ENCODE results near the gene OCIAD2. TPM values are rescaled to one million over a fixed set of nuclear protein-coding genes. Genes with fewer than 3 reads are reported as not detected.

Gene OCIAD2
- total RNA-seq, 1 donor: 9.5 TPM

- no peak overlapping the region for H3K4me3 ChIP-seq (ENCODE audit: low read depth, low read length)
- DNase-seq (ENCODE audit: low read depth): no peak
- TF ChIP-seq CTCF (IDR thresholded peaks at IDR 0.05; ENCODE audit: insufficient read depth, low read depth, low read length): peak; percentile 24
These were observed 38.2 kb upstream of the OCIAD2 start for GRCh38 chr4:48944756-48945241.

GRCh38 chr4:48944252-48944651, 37.7 kb upstream of the OCIAD2 start:
- no peak overlapping the region for H3K4me3 ChIP-seq (ENCODE audit: low read depth, low read length)
- TF ChIP-seq CTCF (IDR thresholded peaks at IDR 0.05; ENCODE audit: insufficient read depth, low read depth, low read length): no peak
- no peak for DNase-seq (ENCODE audit: low read depth)

GRCh38 chr4:48943387-48943786, 36.8 kb upstream of the OCIAD2 start:
- no peak for DNase-seq (ENCODE audit: low read depth)
- H3K4me3 ChIP-seq (ENCODE audit: low read depth, low read length): no peak overlapping the region
- TF ChIP-seq CTCF (IDR thresholded peaks at IDR 0.05; ENCODE audit: insufficient read depth, low read depth, low read length): peak; percentile 8

GRCh38 chr4:48939785-48940184, 33.2 kb upstream of the OCIAD2 start:
- DNase-seq (ENCODE audit: low read depth): peak; percentile 53
- H3K4me3 ChIP-seq (ENCODE audit: low read depth, low read length): no peak overlapping the region
- no peak for TF ChIP-seq CTCF (IDR thresholded peaks at IDR 0.05; ENCODE audit: insufficient read depth, low read depth, low read length)

GRCh38 chr4:48938831-48939230, 32.3 kb upstream of the OCIAD2 start:
- TF ChIP-seq CTCF (IDR thresholded peaks at IDR 0.05; ENCODE audit: insufficient read depth, low read depth, low read length): no peak
- no peak overlapping the region for H3K4me3 ChIP-seq (ENCODE audit: low read depth, low read length)
- no peak for DNase-seq (ENCODE audit: low read depth)

- no peak for DNase-seq (ENCODE audit: low read depth)
- no peak for TF ChIP-seq CTCF (IDR thresholded peaks at IDR 0.05; ENCODE audit: insufficient read depth, low read depth, low read length)
- H3K4me3 ChIP-seq (ENCODE audit: low read depth, low read length): no peak overlapping the region
These were observed 30.5 kb upstream of the OCIAD2 start for GRCh38 chr4:48937033-48937432.

GRCh38 chr4:48931459-48931858, 24.9 kb upstream of the OCIAD2 start:
- no peak for TF ChIP-seq CTCF (IDR thresholded peaks at IDR 0.05; ENCODE audit: insufficient read depth, low read depth, low read length)
- no peak overlapping the region for H3K4me3 ChIP-seq (ENCODE audit: low read depth, low read length)
- DNase-seq (ENCODE audit: low read depth): no peak
